Measurements from ENCODE around the gene BCL11B. TPM values are rescaled to one million over a fixed set of nuclear protein-coding genes. Genes with fewer than 3 reads are reported as not detected.

BCL11B gene
- total RNA-seq, 4 donors from 2014 or later = 7.7 to 10.2 (median 10.0) TPM

DNA sequence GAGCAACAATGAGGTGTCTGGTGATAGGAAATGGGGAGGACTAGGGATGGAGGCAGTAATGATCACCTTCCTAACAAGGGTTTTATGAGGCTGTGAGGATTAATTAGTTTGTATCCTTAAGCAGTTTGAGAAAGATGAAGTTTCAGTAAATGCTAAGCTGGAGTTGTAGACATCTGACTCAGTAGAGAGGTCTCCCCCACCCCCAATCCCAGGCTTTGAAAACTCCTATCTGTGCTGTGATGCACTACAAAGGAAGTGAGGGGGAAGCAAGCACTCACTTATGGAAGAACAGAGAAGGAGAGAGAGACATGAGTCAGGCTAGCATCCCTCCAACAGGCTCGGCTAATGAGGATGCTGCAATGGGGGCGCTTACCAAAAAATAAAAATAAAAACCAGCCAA lies 5.5 kb upstream of the BCL11B start:
- TF ChIP-seq, protein P1, sequence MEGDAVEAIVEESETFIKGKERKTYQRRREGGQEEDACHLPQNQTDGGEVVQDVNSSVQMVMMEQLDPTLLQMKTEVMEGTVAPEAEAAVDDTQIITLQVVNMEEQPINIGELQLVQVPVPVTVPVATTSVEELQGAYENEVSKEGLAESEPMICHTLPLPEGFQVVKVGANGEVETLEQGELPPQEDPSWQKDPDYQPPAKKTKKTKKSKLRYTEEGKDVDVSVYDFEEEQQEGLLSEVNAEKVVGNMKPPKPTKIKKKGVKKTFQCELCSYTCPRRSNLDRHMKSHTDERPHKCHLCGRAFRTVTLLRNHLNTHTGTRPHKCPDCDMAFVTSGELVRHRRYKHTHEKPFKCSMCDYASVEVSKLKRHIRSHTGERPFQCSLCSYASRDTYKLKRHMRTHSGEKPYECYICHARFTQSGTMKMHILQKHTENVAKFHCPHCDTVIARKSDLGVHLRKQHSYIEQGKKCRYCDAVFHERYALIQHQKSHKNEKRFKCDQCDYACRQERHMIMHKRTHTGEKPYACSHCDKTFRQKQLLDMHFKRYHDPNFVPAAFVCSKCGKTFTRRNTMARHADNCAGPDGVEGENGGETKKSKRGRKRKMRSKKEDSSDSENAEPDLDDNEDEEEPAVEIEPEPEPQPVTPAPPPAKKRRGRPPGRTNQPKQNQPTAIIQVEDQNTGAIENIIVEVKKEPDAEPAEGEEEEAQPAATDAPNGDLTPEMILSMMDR (IDR thresholded peaks at IDR 0.05) = no peak
- no peak for TF ChIP-seq POLR2A (IDR thresholded peaks at IDR 0.05)
- H3K4me3 ChIP-seq = no peak overlapping the region
- no peaks in the 10 kb centered on the region for H3K9me3 ChIP-seq
- H3K27me3 ChIP-seq = no peaks in the 10 kb centered on the region
- no peaks in the 10 kb centered on the region for H3K36me3 ChIP-seq
- H3K4me1 ChIP-seq = peaks cover 0 to 19% (median 0%) of the 10 kb centered on the region in 4 donors
- DNase-seq = no peak
- no peak overlapping the region for H3K27ac ChIP-seq

DNA sequence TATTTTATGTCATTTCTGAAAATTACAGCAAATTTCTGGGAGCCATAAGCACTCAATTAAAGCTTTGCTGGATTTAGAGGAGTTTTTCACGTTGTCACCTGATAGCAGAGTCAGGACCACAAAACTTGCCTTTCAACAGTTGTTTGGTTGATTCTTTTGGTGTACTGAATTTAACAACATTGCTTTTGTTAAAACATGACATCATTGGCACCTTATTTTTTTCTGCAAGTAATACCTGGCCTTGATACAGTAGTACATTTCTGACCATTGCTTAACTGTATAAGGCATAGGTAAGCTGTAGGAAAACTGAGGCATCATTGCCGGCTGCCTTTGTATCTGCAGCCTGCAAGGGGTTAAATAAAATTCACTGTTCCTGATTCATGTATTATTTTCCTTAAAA lies 4.5 kb upstream of the BCL11B start:
- H3K4me3 ChIP-seq = no peak overlapping the region
- H3K36me3 ChIP-seq = no peaks in the 10 kb centered on the region
- H3K27ac ChIP-seq = no peak overlapping the region
- TF ChIP-seq, protein P1 (IDR thresholded peaks at IDR 0.05) = no peak
- TF ChIP-seq POLR2A (IDR thresholded peaks at IDR 0.05) = no peak
- peaks cover 0 to 29% (median 0%) of the 10 kb centered on the region in 4 donors for H3K4me1 ChIP-seq
- no peaks in the 10 kb centered on the region for H3K27me3 ChIP-seq
- no peak for DNase-seq
- no peaks in the 10 kb centered on the region for H3K9me3 ChIP-seq

DNA sequence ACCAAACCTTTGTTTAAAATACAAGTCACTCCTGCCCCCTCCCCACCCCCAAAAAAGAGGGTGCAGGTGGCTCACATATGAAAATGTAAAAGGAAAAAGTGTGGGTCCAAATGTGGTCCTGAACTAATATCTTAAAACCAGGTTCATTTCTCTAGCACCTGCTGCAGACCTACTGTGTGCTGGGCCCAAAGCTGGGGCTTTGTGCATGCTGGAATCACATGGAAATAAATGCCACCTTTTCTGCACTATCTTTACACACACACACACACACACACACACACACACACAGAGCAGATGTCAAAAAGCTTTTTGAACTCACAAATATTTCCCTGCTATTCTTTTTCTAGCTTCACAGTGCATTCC lies 3.2 kb upstream of the BCL11B start:
- H3K9me3 ChIP-seq = no peaks in the 10 kb centered on the region
- peaks cover 0 to 6% of the 10 kb centered on the region in 2 donors for H3K27me3 ChIP-seq
- H3K4me1 ChIP-seq = peaks cover 0 to 37% (median 0%) of the 10 kb centered on the region in 4 donors
- no peak for DNase-seq
- no peak overlapping the region for H3K4me3 ChIP-seq
- no peak for TF ChIP-seq POLR2A (IDR thresholded peaks at IDR 0.05)
- TF ChIP-seq, protein P1 (IDR thresholded peaks at IDR 0.05) = no peak
- no peak overlapping the region for H3K27ac ChIP-seq
- no peaks in the 10 kb centered on the region for H3K36me3 ChIP-seq

DNA sequence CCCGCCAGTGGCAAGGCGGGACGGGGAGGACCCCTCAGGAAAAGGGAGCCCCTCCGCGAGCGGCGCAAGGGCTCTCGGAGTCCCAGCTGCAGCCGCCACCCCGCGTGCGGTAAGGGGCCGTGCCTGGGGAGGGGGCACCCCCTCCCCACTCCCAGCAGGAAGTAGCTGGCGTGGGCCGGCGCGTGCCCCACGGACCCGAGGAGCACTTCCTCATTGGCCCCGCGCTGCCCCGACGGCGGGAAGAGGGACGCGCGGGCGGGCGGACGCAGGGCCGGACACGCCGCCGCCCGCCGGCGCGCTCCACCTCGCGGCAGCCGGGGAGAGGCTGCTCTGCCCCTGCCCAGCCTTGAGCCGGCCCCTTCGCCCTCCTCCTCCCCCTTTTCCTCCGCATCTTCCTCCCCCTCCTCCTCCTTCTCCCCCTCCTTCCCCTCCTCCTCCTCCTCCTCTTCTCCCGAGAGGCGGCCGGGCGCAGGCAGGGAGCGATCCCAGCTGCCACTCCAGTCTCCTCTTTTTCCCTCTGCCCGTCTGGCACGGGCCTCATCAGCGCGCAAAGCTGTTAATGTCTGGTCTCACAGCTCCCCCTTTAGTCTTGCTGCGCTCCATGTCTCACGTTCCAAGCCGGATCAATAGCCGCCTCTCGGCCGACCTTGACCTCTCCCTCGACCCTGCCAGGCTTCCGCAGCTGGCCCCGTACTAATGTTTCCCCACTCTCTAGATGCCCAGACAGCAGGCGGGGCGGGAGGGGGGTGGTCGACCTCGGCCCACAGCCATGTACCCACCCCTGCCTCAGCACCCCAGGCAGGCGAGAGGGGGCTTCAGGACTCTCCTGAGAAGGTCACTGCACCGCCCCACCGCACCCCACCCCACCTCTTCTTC lies 2.6 kb upstream of the BCL11B start:
- Histone ChIP-seq H3K36me3 (no peaks in the 10 kb centered on the region), H3K27ac (peak overlapping the region; percentile 62 to 89 (median 74)), H3K4me3 (peak overlapping the region; percentile 38 to 84 (median 56)), H3K4me1 (peaks cover 0 to 42% (median 0%) of the 10 kb centered on the region in 4 donors), H3K27me3 (peaks cover 0 to 6% of the 10 kb centered on the region in 2 donors), H3K9me3 (no peaks in the 10 kb centered on the region)
- TF ChIP-seq, protein P1 (IDR thresholded peaks at IDR 0.05) = peak in 4 of 6 experiments; percentile 16 to 56 (median 42)
- peak in 1 of 2 donors; percentile 42 for TF ChIP-seq POLR2A (IDR thresholded peaks at IDR 0.05)
- DNase-seq = peak in 2 of 3 donors; percentile 83 to 87

DNA sequence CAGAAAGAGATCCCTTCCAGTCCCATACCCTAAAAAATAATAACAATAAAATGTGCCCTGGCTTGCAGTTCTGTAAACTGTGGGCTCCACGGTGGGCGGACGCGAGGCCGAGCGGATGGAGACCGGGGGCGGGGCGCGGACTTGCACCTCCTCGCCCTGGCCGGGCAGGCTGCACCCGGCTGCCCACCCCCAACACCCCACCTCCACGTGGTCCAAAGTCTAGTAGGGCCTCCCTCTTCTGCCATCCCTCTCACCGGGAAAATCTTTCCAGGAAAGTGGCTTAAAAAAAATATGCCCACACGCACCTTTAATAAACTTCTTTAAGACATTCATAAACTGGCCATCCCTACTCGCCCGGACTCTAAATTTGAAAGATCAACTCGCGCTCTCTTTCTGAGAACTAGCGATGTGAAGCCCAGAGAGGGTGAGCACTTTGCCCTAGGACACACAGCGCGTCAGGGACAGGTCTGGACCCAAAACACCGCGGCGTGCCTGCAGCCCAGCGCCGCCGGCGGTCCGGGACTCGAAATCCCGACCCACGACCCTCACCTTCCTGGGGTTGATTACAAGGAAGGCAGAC lies 1.9 kb upstream of the BCL11B start:
- Histone ChIP-seq H3K4me3 (peak overlapping the region; percentile 38 to 84 (median 56)), H3K9me3 (no peaks in the 10 kb centered on the region), H3K4me1 (peaks cover 0 to 42% (median 0%) of the 10 kb centered on the region in 4 donors), H3K27ac (peak overlapping the region; percentile 62 to 89 (median 84)), H3K36me3 (no peaks in the 10 kb centered on the region), H3K27me3 (peaks cover 0 to 9% of the 10 kb centered on the region in 2 donors)
- DNase-seq = peak in 2 of 3 donors; percentile 74 to 75
- no peak for TF ChIP-seq POLR2A (IDR thresholded peaks at IDR 0.05)
- TF ChIP-seq, protein P1 (IDR thresholded peaks at IDR 0.05) = no peak

Data from Peyer's patch (tissue), 4 donors.